SW480 (cell line): ENCODE measurements around the gene CSNK1G2.
A peak's percentile ranks its signal among the peaks of the same experiment; 100 is the strongest.

Experiments used
- DNase-seq: peaks from one replicate; pipeline ENCODE4 v3.0.0-alpha.2; 2016; ENCODE audit warnings: low spot score

Gene CSNK1G2

DNA sequence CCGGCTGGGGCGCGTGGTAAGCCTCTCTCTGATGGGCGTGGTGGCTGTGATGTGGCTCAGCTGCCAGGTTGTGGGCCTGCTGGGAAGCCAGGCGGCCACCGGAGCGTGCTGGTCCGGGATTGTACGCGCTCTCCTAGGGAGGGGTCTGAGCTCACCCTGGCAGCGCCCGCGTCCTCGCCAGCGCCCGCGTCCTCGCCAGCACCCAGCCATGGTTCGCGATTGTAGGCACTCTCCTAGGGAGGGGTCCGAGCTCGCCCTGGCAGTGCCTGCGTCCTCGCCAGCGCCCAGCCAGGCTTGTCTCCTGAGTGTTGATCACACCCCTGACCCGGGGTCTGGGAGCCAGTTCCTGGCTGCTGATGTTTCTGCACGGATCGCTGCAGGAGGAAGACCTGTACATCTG is 22.0 kb upstream of the CSNK1G2 start:
- no peak for DNase-seq

DNA sequence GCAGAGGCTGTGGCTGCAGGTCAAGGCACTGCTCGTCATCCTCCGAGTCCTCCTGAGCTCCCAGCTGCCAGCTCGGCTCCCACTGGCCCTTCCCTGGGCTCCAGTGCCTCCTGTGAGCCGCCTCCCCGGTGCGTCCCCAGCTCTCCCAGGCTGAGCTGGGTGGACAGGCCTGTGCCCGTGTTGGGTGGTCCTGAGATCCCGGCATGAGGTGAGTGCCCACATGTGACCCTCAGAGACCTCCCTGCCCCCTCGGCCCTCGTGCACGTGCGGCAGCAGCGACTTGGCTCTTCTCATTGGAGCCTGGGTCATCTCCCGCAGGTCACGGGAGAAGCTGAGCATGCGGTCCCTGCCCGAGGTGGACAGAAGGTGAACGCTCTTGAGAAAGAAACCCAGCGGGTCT is 20.3 kb upstream of the CSNK1G2 start:
- DNase-seq = no peak

DNA sequence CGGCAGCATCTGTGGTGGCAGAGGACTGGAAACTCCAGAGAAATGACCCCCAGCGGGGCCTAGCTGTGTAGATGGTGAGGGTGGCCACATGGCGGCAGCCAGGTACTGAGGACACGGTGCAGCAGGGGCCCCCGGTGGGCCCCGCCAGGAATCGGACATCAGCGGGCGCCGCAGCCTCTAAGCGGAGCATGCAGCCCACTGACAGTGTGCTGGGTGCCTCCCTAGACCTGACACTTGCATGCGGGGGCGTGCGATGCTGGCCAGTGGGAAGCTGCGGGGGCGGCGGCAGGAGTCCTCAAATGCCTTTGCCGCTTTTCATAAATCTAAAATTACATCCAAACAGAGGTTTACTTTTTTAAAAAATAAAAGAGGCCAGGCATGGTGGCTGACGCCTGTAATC is 19.6 kb upstream of the CSNK1G2 start:
- no peak for DNase-seq

DNA sequence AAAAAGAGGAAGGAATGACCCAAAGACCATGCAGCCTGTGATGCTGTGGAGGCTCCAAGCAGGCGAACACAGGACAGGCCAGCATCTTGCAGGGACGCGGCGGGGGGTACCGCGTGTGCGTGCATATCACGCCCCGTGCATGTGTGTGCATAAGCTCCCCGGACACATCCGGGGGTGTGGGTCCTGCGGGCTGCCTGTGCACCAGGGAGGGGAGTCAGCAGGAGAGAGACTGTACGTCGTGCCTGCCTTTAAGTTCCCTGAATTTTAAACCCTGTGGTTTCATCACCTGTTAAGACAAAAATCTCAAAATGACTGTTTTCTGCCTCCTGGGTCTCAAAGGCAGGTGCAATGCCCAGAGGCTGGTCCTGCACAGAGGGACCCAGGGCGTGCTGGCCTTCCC is 19.1 kb upstream of the CSNK1G2 start:
- DNase-seq = no peak

DNA sequence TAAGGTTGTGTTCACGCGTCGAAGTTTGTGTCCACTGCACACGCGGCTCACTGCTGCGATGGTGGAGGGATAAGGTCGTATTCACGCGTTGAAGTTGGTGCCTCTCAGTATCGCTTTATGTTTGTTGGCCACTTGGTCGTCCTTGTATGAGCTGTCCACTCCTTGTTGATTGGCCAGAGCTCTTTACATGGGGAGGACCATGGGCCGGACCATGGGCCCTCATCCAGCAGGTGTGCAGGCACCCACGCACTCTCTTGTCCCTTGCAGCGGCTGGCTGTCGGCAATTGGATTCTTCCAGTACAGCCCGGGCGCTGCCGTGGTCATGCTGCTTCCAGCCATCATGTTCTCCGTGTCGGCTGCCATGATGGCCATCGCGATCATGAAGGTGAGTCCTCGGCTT is 18.2 kb upstream of the CSNK1G2 start:
- DNase-seq = no peak

DNA sequence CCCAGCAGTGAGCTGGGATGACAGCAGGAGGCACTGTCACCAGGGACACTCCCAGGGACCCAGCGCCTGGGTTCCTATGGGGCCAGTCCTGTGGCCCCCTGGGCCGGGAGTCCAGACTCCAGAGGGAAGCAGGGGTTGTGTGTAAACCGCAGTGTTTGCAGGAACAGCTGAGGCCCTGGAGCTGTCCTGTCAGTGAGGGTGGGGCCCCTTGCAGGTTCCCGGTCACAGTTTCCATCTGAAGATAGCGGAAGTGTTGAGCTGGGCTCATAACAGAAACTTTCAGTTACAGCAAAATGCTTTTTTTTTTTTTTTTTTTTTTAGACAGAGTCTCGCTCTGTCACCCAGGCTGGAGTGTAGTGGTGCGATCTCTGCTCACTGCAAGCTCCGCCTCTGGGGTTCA is 17.7 kb upstream of the CSNK1G2 start:
- DNase-seq = no peak

DNA sequence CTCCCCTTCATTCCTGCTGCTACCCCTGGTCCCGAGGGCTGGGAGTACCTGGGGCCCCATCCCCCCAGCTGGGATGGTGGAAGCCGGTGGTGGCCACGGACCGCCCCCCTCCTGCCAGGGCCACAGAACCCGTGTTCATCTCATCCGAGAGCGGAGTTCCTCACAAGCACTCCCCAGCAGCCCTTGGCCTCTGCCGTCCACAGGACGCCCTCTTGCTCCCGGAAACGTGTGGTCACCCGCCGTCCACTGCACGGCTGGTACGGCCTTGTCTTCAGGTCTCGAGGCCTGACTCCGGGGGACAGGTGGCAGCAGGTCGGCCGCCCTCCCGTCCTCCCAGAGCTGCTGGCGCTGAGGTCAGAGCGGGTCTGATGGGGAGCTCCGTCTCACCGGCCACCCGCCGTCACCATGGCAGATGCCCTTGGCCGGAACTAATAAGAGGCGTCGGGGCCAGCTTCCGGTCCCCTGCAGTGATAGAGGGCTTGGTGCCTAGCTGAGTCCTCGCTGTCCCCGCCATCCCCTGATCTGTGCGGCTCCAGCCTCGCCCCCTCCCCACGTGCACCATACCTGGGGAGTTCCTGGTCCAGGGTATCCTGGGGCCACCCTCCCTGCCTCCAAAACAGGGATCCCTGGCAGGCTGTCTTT is 16.5 kb upstream of the CSNK1G2 start:
- DNase-seq = no peak

DNA sequence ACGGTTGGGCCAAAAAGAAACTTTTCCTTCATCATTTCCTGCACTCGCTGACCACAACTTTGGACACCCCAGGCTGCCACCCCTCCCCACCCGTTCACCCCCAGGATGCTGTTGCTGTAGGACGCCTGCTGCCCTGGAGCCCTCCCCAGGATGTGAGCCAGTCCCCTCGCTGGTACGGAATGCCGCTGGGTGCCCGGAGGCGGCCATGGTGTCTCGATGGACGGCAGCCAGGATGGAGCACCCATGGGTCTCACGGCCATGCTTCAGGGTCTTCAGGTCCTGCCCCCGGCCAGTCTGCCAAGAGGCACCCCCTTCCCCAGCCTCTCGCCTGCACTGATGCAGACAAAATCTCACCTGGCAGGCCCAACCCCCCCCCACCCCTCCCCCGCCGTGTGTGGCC is 15.4 kb upstream of the CSNK1G2 start:
- no peak for DNase-seq

DNA sequence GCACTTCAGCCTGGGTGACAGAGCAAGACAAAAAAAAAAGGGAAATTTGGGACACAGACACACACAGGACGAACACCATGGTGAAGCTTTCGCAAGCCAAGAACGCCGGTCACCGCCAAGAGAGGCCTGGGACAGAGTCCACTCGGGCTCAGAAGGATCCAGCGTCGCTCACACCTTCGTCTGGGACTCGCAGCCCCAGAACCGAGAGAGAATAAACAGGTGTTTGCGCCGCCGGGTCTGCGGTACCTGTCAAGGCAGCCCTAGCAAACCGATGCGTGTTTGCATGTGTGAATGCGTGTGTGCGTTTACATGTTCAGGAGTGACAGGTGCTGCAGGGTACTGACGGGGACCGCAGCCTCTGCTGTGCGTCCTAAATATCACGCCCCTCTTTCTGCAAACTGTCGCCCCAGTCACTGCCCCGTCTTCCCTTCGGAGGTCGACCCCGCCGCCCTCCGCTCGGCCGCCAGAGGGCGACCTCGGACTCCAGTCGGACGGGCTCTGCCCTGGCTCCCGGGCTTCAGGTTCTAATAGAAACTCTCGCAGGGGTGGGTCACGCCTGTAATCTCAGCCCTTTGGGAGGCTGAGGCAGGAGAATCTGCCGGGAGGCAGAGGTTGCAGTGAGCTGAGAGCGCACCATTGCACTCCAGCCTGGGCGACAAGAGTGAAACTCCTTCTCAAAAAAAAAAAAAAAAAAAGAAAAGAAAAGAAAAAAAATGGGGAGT is 11.8 kb upstream of the CSNK1G2 start:
- peak; percentile 57 for DNase-seq

DNA sequence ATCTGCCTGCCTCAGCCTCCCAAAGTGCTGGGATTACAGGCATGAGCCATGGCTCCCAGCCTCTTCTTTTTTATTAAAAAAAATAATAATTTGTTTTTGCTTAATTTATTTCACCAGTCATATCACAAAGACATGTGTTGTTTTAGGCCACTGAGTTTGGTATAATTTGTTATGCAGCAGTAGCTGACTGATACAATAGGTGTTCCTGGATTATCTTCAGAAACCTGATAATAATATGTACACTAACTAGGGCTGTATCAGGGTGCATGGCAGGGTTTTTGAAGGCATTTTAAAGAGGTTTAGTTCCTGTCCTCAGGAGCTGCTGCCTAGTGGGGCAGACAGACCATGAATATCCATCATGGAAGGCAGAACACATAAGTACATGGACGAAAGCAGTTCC is 9.5 kb upstream of the CSNK1G2 start:
- no peak for DNase-seq

DNA sequence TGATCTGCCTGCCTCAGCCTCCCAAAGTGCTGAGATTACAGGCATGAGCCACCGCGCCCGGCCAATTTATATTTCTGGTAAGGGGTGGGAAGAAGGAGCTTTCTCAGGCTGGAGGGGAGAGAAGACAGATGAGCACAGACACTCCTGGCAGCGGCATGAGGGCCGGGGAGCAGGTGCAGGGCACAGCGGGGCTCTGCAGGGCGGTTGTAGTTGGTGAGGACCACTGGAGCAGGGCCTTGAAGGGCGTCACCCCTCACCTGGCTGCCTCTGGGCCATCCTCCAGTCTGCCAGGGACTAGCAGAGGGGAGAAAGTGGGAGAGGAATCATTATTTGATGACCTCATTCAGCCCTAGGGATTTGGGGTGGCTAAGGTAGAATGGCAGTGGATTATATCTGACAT is 8.6 kb upstream of the CSNK1G2 start:
- DNase-seq = no peak

DNA sequence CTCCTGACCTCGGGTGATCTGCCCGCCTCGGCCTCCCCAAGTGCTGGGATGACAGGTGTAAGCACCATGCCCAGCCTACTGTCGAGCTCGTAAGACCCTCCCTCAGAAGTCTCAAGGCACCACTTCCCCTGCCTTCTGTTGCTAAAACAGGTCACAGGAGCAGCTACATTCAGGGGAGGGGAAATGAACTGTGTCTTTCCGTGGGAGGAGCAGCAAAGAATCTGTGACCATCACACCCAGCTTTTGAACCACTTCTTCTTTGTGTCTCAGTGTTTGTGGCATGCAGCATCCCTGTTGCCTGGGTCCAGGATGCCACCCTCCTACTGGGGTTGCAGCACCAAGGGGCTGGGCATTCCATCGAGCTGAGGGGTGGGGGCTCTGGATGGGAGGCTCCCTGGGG is 7.7 kb upstream of the CSNK1G2 start:
- DNase-seq = no peak

DNA sequence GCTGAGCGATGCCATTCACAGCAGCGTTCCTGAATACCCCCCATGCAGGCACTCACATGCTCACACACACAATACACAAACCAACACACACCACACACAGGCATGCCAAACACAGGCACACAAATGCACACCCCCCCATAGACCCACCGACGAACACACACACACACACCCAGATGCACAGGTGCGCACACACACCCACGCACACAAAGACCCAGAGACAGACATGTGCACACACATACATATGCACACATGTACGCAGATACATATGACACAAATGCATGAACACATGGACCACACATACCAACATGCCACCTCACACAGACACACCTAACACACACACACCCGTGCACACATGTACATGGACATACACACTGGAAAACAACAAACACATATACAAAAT is 7.0 kb upstream of the CSNK1G2 start:
- no peak for DNase-seq

DNA sequence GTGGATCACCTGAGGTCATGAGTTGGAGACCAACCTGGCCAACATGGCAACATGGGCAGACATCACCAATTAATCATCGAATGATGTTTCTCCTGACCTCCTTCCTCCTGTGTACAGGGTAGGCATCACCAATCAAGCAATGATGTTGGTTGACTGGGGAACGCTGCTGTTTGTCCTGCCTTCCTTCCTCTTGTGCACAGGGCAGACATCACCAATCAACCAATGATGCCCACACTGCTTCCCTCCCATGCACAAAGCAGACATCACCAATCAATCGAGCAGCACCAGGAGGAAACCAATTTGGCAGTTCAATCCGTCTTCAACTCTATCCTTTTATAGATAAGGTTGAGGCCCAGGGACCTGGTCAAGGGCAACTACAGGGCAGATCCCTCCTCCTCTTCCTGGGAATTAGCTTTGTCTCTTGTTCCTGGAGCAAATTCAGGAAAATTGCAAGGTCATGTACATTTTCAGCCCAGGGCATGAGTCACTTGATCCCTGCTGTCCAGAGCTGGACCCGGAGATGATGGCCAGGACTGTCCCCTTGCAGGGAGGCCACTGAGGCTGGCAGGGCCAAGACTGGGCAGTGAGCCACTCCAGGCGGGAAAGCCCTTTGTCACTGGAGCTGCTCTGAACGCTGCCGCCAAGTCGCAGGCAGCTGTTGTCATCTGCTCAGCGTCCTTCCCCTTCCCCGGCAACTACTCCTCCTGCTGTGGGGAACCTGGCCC is 5.3 kb upstream of the CSNK1G2 start:
- DNase-seq = no peak

DNA sequence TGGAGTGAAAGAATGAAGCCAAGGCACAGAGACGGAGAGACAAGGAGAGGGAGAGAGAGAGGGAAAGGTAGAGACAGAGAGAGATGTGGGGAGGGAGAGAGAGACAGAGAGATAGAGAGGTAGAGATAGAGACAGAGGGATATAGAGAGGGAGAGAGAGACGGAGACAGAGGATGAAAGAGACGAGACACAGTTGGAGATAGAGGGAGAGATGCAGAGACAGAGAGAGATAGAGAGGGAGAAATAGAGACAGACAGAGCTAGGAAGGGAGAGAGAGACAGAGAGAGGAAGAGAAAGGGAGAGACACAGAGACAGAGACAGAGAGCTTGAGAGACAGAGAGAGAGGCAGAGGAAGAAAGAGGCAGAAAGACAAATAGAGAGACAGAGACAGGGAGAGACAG is 4.5 kb upstream of the CSNK1G2 start:
- DNase-seq = no peak

DNA sequence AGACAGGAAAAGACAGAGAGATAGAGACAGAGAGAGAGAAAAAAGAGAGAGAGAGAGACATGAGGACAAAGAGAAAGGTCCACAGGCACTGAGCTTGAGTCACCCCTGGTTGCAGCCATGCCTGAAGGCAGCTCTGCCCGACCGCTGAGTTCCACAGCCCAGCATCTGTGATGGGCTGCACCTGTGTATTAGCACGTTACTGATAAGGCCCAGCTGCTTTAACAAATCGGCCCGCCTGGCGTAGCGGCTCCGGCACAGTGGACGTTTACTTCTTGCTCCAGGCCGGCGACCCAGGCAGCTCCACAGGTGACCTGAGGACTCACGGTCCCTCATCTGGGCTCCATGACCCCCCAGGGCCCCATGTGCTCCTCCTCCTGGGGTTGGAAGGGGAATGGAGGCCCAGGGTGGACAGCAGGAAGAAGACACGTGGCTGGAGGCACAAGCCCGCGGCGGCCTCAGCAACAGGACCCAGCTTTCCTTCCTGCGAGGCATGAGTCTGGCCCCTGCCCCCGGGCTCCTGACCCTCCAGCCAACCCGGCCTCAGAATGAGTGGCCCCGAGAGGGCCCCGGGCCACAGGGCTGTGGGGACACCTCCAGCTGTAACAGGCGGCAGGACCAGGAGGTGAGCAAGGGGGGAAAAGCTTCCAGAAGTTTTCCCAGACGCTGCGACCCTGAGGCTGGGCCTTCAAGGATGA is 3.9 kb upstream of the CSNK1G2 start:
- no peak for DNase-seq

DNA sequence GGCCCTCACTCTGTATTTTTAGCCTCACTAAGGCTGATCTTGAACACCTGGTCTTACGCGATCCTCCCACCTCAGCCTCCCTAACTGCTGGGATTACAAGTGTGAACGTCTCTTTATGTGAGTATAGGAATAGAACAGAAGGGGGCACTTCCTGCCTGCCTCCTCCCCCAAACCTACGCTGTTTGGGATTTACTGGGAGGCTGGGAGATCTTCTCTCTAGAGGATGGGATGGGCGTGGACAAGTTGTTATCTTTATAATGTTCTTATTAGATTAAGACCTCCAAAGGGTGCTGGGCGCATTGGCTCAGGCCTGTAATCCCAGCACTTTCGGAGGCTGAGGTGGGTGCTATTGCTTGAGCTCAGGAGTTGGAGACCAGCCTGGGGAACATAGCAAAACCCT is 2.9 kb upstream of the CSNK1G2 start:
- no peak for DNase-seq

DNA sequence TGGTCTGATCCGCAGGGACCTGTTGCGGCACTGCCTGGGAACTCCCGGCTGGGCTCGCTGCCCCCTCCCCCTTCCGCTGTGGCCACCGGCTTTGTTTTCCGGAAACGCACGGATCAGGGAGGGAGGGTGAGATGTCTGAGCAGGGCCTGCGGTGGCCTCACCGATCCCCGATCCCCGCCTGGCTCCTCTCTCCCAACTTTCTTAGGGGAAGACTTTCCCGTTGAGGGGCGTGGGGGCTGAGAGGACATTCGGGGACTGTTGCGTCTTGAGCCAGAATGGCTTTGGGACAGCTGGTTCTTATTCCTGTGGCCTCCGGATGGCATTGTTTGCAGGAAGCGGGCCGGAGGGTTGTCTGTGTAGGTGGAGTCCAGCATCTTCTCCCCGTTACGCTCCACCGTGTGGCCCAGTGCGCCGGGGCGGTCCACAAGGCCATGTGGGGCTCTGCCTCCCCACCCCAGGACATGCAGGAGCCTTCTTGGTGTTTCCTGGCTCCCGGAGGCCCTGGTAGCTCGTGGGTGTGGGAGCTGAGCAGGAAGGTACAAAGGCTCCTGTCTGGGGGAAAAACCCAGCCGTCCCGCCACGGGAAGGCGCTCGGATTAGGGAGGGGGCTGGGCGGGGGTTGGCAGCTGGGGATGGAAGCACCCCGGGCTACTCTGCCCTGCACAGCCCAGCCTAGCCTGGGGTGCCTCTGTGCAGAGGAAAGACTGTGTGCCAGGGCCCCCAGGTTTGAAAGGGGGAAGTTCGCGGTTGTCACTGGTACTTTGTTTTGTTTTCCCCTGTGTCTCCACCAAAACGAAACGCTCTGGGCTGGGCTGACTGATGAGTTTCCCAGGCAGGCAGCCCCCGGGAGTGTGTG is 1.3 kb downstream of the CSNK1G2 start:
- DNase-seq = peak; percentile 31

DNA sequence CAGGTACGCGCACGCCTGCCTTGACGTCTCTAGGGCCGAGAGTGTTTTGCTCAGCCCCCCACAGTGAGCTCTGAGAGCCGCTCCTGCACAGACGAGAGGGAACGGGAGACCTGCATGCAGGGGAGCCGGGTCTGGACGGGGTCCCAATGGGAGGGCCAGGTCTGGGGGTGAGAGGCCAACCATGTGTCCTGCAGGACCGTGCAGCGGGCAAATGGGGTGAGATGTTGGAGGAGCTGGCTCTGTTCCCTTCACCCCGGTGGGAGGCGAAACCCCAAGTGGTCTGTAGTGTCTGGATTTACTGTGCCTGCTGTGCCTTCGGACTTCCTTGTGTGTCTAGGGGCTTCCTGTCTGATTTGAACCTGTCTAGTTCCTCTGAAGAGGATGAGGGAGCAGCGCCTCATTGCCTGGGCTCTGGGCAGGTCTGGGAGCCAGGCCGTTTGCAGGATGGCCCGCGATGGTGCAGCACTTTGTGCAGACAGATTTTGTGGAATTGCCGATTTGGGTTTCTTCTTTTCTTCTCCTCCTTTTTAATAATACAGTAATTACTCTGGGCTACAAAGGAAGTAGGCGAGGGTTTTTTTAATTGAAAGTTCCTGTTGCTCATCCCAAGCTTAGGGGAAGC is 2.1 kb downstream of the CSNK1G2 start:
- no peak for DNase-seq

DNA sequence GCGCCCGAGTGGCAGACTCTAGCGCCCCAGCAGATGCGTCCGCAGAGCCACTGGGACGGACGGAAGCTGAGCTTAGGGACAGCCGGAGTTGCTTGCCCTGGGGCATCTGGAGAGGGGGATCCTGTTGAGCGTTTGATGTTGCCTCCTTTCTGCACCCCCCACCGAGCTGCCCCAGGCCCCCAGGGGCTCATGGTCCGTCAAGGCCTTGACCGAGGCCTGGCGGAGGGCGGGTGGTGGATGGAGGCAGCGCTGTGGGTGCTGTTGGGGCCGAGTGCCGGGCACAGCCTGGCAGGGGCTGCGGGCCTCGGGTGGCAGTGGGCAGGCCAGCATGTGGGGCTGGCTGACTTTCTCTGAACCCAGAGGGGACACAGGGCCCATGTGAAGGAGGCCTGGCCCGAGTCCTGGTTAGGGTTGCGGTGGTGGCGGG is 2.7 kb downstream of the CSNK1G2 start:
- DNase-seq = no peak
